ENCODE measurements around the gene LRMDA. TPM values are rescaled to one million over a fixed set of nuclear protein-coding genes. Genes with fewer than 3 reads are reported as not detected.

LRMDA gene
- polyA plus RNA-seq, 2 of the 4 experiments (the other 2 are of a cell fraction): 4.6 to 5.2 TPM

DNA sequence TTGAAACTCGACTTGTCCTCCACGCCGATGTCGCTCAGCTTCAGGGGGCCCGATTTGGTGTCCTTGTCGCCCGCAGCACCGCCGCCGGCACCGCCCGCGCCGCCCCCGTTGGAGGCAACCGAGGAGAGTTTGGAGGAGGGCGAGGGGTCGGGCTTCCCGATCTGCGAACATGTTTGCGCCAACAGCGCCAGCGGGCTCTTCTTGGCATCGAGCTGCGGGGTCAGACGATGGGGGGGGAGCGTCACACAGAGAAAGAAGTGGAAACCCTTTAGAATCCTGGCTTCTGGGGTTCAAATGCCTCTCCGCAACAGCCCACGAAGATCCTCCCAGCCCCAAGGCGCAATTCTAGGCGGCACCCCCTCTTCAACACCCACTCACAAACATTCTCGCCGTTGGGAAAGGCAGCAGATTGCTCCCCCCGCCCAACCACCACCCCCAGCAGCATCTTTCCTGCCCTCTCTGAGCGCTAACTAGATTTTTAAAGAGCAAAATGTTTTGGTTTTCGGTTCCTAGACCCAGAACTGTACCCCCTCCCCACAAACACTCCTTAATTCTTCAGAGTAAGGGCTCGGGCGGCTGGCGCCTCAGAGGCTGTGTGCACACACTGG lies 31.2 kb upstream of the LRMDA start:
- Histone ChIP-seq H3K4me3 (peak overlapping the region; percentile 92), H3K27ac (peak overlapping the region; percentile 94 to 98), H3K4me1 (peaks cover 11% of the 10 kb centered on the region), H3K4me2 (peak overlapping the region; percentile 98), H3K9me3 (no peaks in the 10 kb centered on the region)
- DNase-seq (ENCODE audit: low read depth in 1 of 2, low spot score in 1 of 2) (peak in 1 of 2 experiments; percentile 36), ATAC-seq (no peak), FAIRE-seq (no peak)
- WGBS (ENCODE audit: missing lambda C conversion rate): under 1% methylated on average over 36 of the region's 39 CpGs
- TF ChIP-seq HOXA7 (CRISPR knock-in tag; IDR thresholded peaks at IDR 0.05) (no peak), FOSL2 (IDR thresholded peaks at IDR 0.05) (no peak), FOSL2 (CRISPR knock-in tag; IDR thresholded peaks at IDR 0.05) (no peak), NR3C1 (IDR thresholded peaks at IDR 0.05) (no peak), CBX2 (IDR thresholded peaks at IDR 0.05; ENCODE audit: borderline replicate concordance, low read depth) (no peak), CEBPB (IDR thresholded peaks at IDR 0.05) (no peak), CBX8 (IDR thresholded peaks at IDR 0.05) (no peak), RAD21 (conservative IDR thresholded peaks at IDR 0.05 in 1 of 2, IDR thresholded peaks at IDR 0.05 in 1 of 2) (peak in 1 of 2 experiments; percentile 7; a peak in 1 of 5 replicates), JUN (IDR thresholded peaks at IDR 0.05) (peak in 1 of 2 experiments; percentile 51; a peak in 1 of 5 replicates), NFE2L2 (conservative IDR thresholded peaks at IDR 0.05; ENCODE audit: low read length) (no peak), SMC3 (IDR thresholded peaks at IDR 0.05) (peak; percentile 32; the same call in 2 of the 3 replicates)
- TF ChIP-seq, protein P1, sequence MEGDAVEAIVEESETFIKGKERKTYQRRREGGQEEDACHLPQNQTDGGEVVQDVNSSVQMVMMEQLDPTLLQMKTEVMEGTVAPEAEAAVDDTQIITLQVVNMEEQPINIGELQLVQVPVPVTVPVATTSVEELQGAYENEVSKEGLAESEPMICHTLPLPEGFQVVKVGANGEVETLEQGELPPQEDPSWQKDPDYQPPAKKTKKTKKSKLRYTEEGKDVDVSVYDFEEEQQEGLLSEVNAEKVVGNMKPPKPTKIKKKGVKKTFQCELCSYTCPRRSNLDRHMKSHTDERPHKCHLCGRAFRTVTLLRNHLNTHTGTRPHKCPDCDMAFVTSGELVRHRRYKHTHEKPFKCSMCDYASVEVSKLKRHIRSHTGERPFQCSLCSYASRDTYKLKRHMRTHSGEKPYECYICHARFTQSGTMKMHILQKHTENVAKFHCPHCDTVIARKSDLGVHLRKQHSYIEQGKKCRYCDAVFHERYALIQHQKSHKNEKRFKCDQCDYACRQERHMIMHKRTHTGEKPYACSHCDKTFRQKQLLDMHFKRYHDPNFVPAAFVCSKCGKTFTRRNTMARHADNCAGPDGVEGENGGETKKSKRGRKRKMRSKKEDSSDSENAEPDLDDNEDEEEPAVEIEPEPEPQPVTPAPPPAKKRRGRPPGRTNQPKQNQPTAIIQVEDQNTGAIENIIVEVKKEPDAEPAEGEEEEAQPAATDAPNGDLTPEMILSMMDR (IDR thresholded peaks at IDR 0.05): no peak; the same call in 1 of the 3 replicates
- TF ChIP-seq, protein P2, sequence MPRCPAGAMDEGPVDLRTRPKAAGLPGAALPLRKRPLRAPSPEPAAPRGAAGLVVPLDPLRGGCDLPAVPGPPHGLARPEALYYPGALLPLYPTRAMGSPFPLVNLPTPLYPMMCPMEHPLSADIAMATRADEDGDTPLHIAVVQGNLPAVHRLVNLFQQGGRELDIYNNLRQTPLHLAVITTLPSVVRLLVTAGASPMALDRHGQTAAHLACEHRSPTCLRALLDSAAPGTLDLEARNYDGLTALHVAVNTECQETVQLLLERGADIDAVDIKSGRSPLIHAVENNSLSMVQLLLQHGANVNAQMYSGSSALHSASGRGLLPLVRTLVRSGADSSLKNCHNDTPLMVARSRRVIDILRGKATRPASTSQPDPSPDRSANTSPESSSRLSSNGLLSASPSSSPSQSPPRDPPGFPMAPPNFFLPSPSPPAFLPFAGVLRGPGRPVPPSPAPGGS (IDR thresholded peaks at IDR 0.05): no peak
- CTCF ChIA-PET: interaction anchor here (0.5 to 5.7 kb wide), 21 partner anchors 16 to 903 kb away, joined by 3 to 83 read pairs (median 4); no protein-coding TSS in a partner anchor
- POLR2A ChIA-PET: interaction anchor here (2.4 kb wide), 1 partner anchor 364 kb away, joined by 17 read pairs; no protein-coding TSS in a partner anchor

DNA sequence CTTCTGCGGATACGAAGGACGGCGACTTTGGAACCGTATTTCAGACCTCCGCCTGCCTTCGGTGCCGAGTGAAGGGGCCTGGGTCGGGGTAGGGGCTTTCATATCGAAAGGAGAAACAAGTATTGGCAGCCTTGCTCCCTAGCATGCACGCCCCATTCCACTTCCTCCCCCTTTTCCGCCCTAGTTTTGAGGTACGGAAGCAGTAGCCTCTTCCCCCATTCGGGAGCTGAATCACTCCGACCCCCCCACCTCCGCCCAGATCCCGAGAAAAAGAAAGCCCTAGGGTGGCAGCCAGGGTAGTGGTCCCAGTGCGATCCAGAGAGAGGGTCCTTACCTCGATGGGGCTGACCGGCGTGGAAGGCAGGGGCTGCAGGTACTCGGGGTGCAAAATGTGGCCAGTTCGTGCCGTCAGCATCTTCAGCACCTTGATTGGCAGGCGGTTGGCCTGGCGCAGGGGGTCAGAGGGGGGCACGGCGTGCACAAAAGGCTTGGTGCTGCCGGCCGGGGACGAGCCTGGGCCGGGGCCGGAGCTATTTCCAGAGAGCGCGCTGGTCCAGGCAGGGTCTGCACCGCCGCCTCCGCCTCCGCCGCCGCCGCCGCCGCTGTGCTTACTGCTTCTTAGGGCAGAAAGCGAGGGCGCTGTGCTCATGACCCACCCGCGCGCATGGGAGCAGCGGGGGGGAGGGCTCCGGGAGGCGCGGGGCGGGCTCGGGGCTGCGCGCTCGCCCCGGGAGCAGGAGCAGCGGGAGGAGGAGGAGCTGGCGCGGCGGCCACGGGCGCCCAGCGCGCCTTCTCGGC lies 30.5 kb upstream of the LRMDA start:
- Histone ChIP-seq H3K4me1 (peaks cover 11% of the 10 kb centered on the region), H3K4me2 (peak overlapping the region; percentile 98), H3K9me3 (no peaks in the 10 kb centered on the region), H3K27ac (peak overlapping the region; percentile 94 to 98), H3K4me3 (peak overlapping the region; percentile 92)
- DNase-seq (ENCODE audit: low read depth in 1 of 2, low spot score in 1 of 2) (peak; percentile 29 to 64), ATAC-seq (peak; percentile 19 to 22), FAIRE-seq (no peak)
- ChIA-PET CTCF (interaction anchor here (0.6 to 5.7 kb wide), 18 partner anchors 13 to 1710 kb away, joined by 3 to 83 read pairs (median 4); no protein-coding TSS in a partner anchor), POLR2A (interaction anchor here (0.6 to 2.4 kb wide), 23 partner anchors 13 to 903 kb away, joined by 3 to 34 read pairs (median 5); partner anchors contain the start of gene LRMDA)
- TF ChIP-seq NPAS2 (CRISPR knock-in tag; IDR thresholded peaks at IDR 0.05; ENCODE audit: borderline replicate concordance) (no peak), RNF2 (IDR thresholded peaks at IDR 0.05; ENCODE audit: borderline replicate concordance, low read depth) (0 out of 2 replicates have a peak, but pooled peaks have one; percentile 27)
- TF ChIP-seq, protein P3, sequence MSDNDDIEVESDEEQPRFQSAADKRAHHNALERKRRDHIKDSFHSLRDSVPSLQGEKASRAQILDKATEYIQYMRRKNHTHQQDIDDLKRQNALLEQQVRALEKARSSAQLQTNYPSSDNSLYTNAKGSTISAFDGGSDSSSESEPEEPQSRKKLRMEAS (IDR thresholded peaks at IDR 0.05): peak; percentile 21
- 1% methylated on average over 28 of the region's 68 CpGs for WGBS (ENCODE audit: missing lambda C conversion rate)

Data from A549 (cell line).